GM23338 (cell line): ENCODE data around the gene IL5RA.

Experiments used
- CTCF ChIP-seq, 2 experiments: fragments of 200-600 bp in 1 of 2; sonication (generic) in 1 of 2; conservative IDR thresholded peaks; 2 replicates each; pipeline versions ENCODE4 v1.5.1 to v1.6.1; 2016 to 2017; ENCODE audit warnings: antibody characterized with exemption in 2 of 2, low read depth in 2 of 2, mild to moderate bottlenecking in 2 of 2, moderate library complexity in 1 of 2
- NANOG ChIP-seq: IDR thresholded peaks from 2 replicates; pipeline ENCODE4 v1.6.1; 2016; ENCODE audit warnings: antibody characterized with exemption, borderline replicate concordance

- TF ChIP-seq NANOG (no peak), CTCF (conservative IDR thresholded peaks at IDR 0.05; ENCODE audit: low read depth in 2 of 2) (no peak)
These were observed 19.4 kb upstream of the IL5RA start for GRCh38 chr3:3129579-3129978.
